ENCODE results near the gene B4GALT1.
"Not testable (repeated sequence)": the region's sequence is repeated elsewhere in the genome, so short reads cannot be mapped to it uniquely, and the experiment has no call there.

The B4GALT1 gene

GRCh38 chr9:33101104-33101951, 65.8 kb downstream of the B4GALT1 start:
- DNase-seq = no peak

GRCh38 chr9:33099754-33100153, 67.4 kb downstream of the B4GALT1 start:
- no peak for DNase-seq

DNA sequence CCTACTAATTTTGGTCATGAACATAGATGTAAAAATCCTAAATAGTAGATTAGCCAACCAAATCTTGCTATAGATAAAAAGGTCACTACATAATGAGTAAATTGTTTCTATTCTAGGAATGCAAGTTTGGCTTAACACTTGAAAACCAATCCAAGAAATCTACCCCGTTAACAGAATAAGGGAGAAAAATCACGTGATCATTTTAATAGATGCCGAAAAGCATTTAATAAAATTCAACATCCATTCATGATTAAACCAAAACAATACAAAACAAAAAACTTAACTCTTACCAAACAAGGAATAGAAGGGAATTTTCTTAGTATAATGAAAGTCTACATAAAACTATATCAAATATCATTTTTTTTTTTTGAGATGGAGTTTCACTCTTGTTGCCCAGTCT, 69.9 kb downstream of the B4GALT1 start:
- no peak for DNase-seq

DNA sequence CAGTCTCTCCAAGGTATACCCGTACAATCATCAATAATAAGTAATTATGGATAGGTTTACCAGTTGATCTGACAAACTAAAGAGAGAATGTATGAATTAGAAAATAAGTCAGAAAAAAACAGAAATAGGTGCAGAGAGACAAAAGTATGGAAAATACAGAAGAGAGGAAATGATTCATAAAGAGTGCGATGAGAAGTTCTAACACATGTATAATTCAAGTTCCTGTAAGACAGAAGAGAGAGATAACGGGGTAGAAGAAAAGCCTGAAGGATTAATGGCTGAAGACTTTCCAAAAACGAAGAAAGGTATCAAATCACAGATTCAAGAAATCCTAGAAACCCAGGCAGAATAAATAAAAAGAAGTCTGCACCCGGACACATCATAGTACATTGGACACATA, 74.5 kb downstream of the B4GALT1 start:
- DNase-seq = no peak

DNA sequence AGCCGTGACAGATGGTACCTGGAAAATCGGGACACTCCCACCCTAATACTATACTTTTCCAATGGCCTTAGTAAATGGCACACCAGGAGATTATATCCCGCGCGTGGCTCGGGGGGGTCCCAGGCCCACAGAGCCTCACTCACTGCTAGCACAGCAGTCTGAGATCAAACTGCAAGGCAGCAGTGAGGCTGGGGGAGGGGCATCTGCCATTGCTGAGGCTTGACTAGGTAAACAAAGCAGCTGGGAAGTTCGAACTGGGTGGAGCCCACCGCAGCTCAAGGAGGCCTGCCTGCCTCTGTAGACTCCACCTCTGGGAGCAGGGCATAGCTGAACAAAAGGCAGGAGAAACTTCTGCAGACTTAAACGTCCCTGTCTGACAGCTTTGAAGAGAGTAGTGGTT, 81.5 kb downstream of the B4GALT1 start:
- not testable (repeated sequence) for DNase-seq

- DNase-seq = no peak
Observed at GRCh38 chr9:33082538-33083326, 84.4 kb downstream of the B4GALT1 start.

DNA sequence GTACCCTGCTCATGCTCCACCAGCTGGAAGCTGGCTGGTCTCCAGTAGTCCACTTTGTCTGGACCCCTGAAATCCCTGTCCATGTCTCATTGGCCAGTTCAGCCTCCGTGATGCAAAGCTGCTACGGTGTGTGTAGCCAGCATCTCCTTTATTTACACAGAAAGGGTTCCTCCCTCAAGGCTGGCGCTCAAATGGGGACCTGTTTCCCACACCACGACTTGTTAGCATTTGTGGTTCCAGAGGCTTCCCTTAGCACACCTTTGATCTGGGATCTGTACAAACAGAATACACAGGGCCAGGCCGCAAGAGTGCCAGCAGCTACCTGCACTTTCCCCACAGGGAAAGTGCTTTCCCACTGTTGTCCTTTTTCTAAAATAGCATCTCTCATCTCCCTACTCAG, 85.0 kb downstream of the B4GALT1 start:
- no peak for DNase-seq

GRCh38 chr9:33081128-33081851, 85.8 kb downstream of the B4GALT1 start:
- peak; percentile 83 for DNase-seq

DNA sequence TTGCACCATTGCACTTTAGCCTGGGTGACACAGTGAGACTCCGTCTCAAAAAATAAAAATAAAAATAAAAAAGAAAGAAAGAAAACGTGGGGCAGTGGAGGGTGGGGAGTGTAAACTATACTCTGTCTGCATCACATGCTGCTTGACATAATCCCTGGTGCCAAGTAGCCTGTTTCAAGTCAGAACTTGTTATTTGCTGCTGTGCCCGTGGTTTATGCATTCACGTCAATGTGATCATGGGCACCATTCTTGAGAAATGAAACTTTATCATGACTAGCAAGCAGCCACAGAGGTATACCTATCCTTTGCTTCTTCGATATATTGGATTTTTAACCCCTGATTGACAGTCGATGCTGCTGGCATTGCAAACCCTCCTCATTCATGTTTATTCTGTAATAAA, 86.6 kb downstream of the B4GALT1 start:
- no peak for DNase-seq

DNA sequence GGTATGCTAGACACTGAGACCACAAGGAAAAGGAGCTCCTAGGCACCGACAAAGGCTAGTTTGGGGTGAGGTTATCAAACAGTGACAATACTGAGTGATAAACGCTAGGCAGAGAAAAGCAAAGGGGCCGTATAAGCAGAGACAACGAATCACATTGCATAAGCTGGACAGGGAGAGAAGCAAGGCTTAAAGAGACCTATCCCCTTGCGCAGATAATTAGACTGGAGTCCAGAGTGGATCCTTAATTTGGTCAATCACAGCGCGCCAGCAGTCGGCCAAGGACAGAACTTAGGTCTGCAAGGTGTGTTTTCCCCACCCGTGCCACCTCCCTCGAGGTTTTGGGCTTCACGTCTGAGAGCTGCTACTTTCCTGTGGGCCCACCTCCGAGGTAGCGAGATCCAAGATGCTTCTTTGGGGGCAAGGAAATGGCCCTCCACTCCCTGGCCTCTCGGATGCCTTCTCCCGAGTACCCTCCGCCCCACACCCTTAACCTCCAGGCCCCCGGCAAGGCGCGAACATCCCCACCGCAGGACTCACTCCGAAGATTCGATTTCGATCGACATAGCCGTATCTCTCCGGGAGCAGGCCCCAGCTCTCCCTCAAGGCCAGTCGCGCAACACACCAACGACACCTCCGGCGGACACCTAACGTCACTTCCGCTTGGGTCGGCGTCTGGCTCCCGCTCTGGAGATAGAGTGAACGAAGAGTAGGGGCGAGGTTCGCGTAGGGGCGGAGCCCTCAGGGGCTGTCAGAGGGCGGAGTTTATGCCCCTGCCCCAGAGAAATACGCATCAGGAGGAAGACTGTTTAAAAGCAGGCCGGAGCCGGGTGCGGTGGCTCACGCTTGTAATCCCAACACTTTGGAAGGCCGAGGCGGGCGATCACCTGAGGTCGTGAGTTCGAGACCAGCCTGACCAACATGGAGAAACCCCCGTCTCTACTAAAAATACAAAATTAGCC, 90.8 kb downstream of the B4GALT1 start, which contains the start of gene SMU1:
SMU1 (minus strand) TSS at position 629 of the 959 bp plus-strand sequence; CDS start at position 563, 66 bp downstream.
- DNase-seq = peak; percentile 98

GRCh38 chr9:33068991-33069390, 98.1 kb downstream of the B4GALT1 start:
- no peak for DNase-seq

DNA sequence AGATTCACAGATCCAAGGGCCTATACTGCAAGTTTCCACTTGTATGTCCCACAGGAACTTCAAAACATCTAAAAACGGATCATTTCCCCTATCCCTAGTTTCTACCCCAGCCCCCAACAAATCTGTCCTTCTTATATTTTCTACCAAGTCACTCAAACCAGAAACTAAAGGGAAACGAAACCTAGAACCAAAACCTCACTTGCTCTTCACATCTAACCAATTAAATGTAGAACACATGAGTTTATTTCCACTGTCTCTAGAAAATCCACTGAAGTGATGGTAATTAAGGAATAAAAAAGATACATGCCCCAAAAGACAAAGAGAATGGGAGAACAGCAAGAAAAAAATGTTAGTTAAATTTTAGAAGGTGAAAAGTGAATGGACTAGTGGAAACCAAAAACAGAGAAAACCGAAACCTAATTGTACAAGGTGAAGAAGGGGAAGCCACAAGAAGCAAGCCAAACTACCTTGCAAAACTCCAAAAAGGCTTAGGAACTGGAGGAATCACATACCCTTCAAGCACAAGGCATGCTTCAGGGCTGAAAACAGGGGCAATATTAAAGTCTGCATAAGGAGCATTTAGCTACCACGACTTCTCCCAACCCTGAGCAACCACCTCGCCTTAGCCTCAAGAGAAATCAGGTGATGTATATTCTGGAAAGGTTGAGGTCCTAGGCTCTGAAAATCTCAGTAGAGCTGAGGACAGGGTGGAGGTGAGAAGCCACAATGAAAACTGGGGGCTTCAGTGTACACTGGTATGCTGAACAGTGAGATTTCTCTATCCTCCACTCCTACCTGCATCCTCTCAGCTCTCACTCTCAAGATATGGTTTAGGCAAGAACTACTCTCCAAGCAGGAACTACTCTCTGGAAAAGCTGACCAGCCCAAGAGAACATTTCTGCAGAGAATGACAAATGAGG, 101.7 kb downstream of the B4GALT1 start:
- DNase-seq = no peak

All from right hindlimb (tissue), 1 donor.